OCI-LY3 (cell line): ENCODE data around the gene PEBP1.

Experiments used
- H2AFZ ChIP-seq: fragments of 200-600, 300-600 bp; shearing (Covaris generic); 2 replicates; pipeline ENCODE4 v1.6.0; 2014; ENCODE audit warnings: antibody characterized with exemption, low read depth, low read length
- H3K27ac ChIP-seq: fragments of 200-600, 300-600 bp; sonication (generic); 2 replicates; pipeline ENCODE4 v1.5.1; 2014; ENCODE audit warnings: mild to moderate bottlenecking, low read length, moderate library complexity, mixed read lengths
- H3K27me3 ChIP-seq: fragments of 200-600, 300-600 bp; sonication (generic); 2 replicates; pipeline ENCODE4 v1.6.1; 2014; ENCODE audit warnings: low read depth, low read length, mixed read lengths
- H3K36me3 ChIP-seq: fragments of 200-600, 300-600 bp; sonication (generic); replicated peaks from 2 replicates; pipeline ENCODE3; 2014; ENCODE audit warnings: low read depth, low read length, mixed read lengths
- H3K4me1 ChIP-seq: fragments of 300-600, 200-600 bp; sonication (generic); 2 replicates; pipeline ENCODE4 v1.6.1; 2014; ENCODE audit warnings: low read length, mixed read lengths
- H3K4me2 ChIP-seq: fragments of 200-600, 300-600 bp; sonication (generic); 2 replicates; pipeline ENCODE4 v1.6.1; 2014; ENCODE audit warnings: low read length, mixed read lengths
- H3K4me3 ChIP-seq: fragments of 300-600, 200-600 bp; sonication (generic); 2 replicates; pipeline ENCODE4 v1.5.1; 2014; ENCODE audit warnings: antibody characterized with exemption, mild to moderate bottlenecking, low read length, moderate library complexity
- H3K79me2 ChIP-seq: fragments of 300-600, 200-600 bp; shearing (Covaris generic); 2 replicates; pipeline ENCODE4 v1.6.1; 2014; ENCODE audit warnings: mild to moderate bottlenecking, low read length, mixed read lengths
- H3K9ac ChIP-seq: fragments of 300-600, 200-600 bp; shearing (Covaris generic); 2 replicates; pipeline ENCODE4 v1.6.0; 2014; ENCODE audit warnings: mild to moderate bottlenecking, low read length, moderate library complexity
- H3K9me3 ChIP-seq: fragments of 200-600, 300-600 bp; shearing (Covaris generic); 2 replicates; pipeline ENCODE4 v1.6.1; 2014; ENCODE audit warnings: low read length, mixed read lengths; ENCODE audit not compliant: insufficient read depth
- H4K20me1 ChIP-seq: fragments of 200-600, 300-600 bp; sonication (generic); 2 replicates; pipeline ENCODE4 v1.6.1; 2016; ENCODE audit warnings: low read length, mixed read lengths; ENCODE audit not compliant: insufficient read depth
- CTCF ChIP-seq: fragments of 200-600, 300-600 bp; sonication (generic); IDR thresholded peaks from 2 replicates; pipeline ENCODE4 v1.5.1; 2014; ENCODE audit warnings: antibody characterized with exemption, low read length, low read depth
- EZH2phosphoT487 ChIP-seq: fragments of 200-600 bp; shearing (Covaris generic); IDR thresholded peaks from 2 replicates; pipeline ENCODE4 v1.6.1; 2018; ENCODE audit warnings: antibody characterized with exemption, mixed run types, low read depth

The PEBP1 gene

GRCh38 chr12:118151755-118152154 lies 15.8 kb downstream of the PEBP1 start:
- Histone ChIP-seq H3K79me2 (no peaks in the 10 kb centered on the region), H3K9ac (no peak overlapping the region), H3K9me3 (no peaks in the 10 kb centered on the region)

GRCh38 chr12:118160536-118160935 lies 24.6 kb downstream of the PEBP1 start:
- Histone ChIP-seq H3K27me3 (no peaks in the 10 kb centered on the region), H3K9me3 (no peaks in the 10 kb centered on the region), H3K9ac (no peak overlapping the region), H3K4me2 (no peak overlapping the region), H2AFZ (no peak overlapping the region), H3K4me1 (peaks cover 8% of the 10 kb centered on the region), H4K20me1 (no peaks in the 10 kb centered on the region), H3K27ac (no peak overlapping the region), H3K4me3 (no peak overlapping the region), H3K79me2 (no peaks in the 10 kb centered on the region), H3K36me3 (peaks cover 28% of the 10 kb centered on the region)
- TF ChIP-seq CTCF = no peak
- TF ChIP-seq EZH2phosphoT487 = no peak

More at GRCh38 chr12:118151755-118152154, 15.8 kb downstream of the PEBP1 start:
- Histone ChIP-seq H3K27me3 (no peaks in the 10 kb centered on the region), H3K4me2 (no peak overlapping the region), H3K27ac (no peak overlapping the region), H2AFZ (no peak overlapping the region), H3K36me3 (peaks cover 14% of the 10 kb centered on the region), H4K20me1 (no peaks in the 10 kb centered on the region), H3K4me1 (no peaks in the 10 kb centered on the region), H3K4me3 (no peak overlapping the region)
- no peak for TF ChIP-seq CTCF

- no peak overlapping the region for H3K27ac ChIP-seq
- H3K36me3 ChIP-seq = peaks cover 46% of the 10 kb centered on the region
- peaks cover 13% of the 10 kb centered on the region for H3K9me3 ChIP-seq
- H2AFZ ChIP-seq = no peak overlapping the region
- no peak overlapping the region for H3K4me3 ChIP-seq
- no peaks in the 10 kb centered on the region for H3K79me2 ChIP-seq
- peaks cover 20% of the 10 kb centered on the region for H3K4me1 ChIP-seq
- H3K4me2 ChIP-seq = no peak overlapping the region
- TF ChIP-seq CTCF (peak; percentile 71), EZH2phosphoT487 (no peak)
- H3K9ac ChIP-seq = no peak overlapping the region
- no peaks in the 10 kb centered on the region for H4K20me1 ChIP-seq
- H3K27me3 ChIP-seq = no peaks in the 10 kb centered on the region
Measured at GRCh38 chr12:118164798-118165486, 29.0 kb downstream of the PEBP1 start.

GRCh38 chr12:118166946-118167345 lies 31.0 kb downstream of the PEBP1 start:
- Histone ChIP-seq H3K9ac (no peak overlapping the region), H3K4me2 (peak overlapping the region; percentile 44; the same call in 1 of the 2 replicates), H3K4me3 (peak overlapping the region; percentile 36; the same call in 1 of the 2 replicates), H3K27me3 (no peaks in the 10 kb centered on the region), H3K9me3 (peaks cover 13% of the 10 kb centered on the region), H3K36me3 (peaks cover 45% of the 10 kb centered on the region), H4K20me1 (no peaks in the 10 kb centered on the region), H3K4me1 (peaks cover 20% of the 10 kb centered on the region), H2AFZ (no peak overlapping the region), H3K27ac (peak overlapping the region; percentile 61), H3K79me2 (no peaks in the 10 kb centered on the region)
- TF ChIP-seq EZH2phosphoT487 = no peak
- TF ChIP-seq CTCF = no peak
